K562 (cell line): ENCODE data around the gene CTSG. TPM values are rescaled to one million over a fixed set of nuclear protein-coding genes. Genes with fewer than 3 reads are reported as not detected.

ENCODE experiments used
- ARHGAP35 ChIP-seq: fragments of 450-650 bp; IDR thresholded peaks from 2 replicates; pipeline ENCODE4 v1.6.1; 2018; ENCODE audit not compliant: partially characterized antibody
- HDGF ChIP-seq: fragments of 450-650 bp; IDR thresholded peaks from 2 replicates; pipeline ENCODE4 v1.6.1; 2016
- ILK ChIP-seq: fragments of 450-650 bp; IDR thresholded peaks from 2 replicates; pipeline ENCODE4 v1.6.1; 2016; ENCODE audit warnings: missing genetic modification characterization, low read depth, mild to moderate bottlenecking, missing compliant biosample characterization, moderate library complexity, borderline replicate concordance
- MCM5 ChIP-seq: fragments of 450-650 bp; IDR thresholded peaks from 2 replicates; pipeline ENCODE4 v1.6.1; 2016; ENCODE audit warnings: low read depth
- RERE ChIP-seq: sonication (generic); formaldehyde crosslinking; IDR thresholded peaks from 2 replicates; pipeline ENCODE4 v1.8.0; 2023; ENCODE audit warnings: missing genetic modification reagents, mild to moderate bottlenecking, borderline replicate concordance
- SMAD1 ChIP-seq: fragments of 150-350 bp; IDR thresholded peaks from 2 replicates; pipeline ENCODE4 v1.6.1; 2014; ENCODE audit warnings: low read length, low read depth; ENCODE audit not compliant: partially characterized antibody
- TRIM28 ChIP-seq: fragments of 450-650 bp; IDR thresholded peaks from 2 replicates; pipeline ENCODE4 v1.6.1; 2017
- ZNF134 ChIP-seq: fragments of 250-450 bp; sonication (Bioruptor Pico); conservative IDR thresholded peaks from 2 replicates; pipeline ENCODE4 v1.4.0; 2020
- ZNF197 ChIP-seq: fragments of 200-800 bp; sonication (Bioruptor generic); IDR thresholded peaks from 2 replicates; pipeline ENCODE4 v1.6.1; 2016; ENCODE audit warnings: low read depth, missing genetic modification characterization, missing compliant biosample characterization
- ZZZ3 ChIP-seq: fragments of 450-650 bp; IDR thresholded peaks from 2 replicates; pipeline ENCODE4 v1.6.1; 2016; ENCODE audit warnings: antibody characterized with exemption, mild to moderate bottlenecking, moderate library complexity
- polyA plus RNA-seq, 8 experiments: library from polyadenylated mRNA; depleted of rRNA in 4 of 8; stranded (reverse) in 5 of 8; unstranded in 3 of 8; fragments of >200 nt; fragmentation: Nextera tagmentation in 2 of 8; fragmentation: Illumina TruSeq in 1 of 8; extraction: Ambion mirVana in 2 of 8; extraction: Trizol in 1 of 8; gene quantifications; 2 replicates each; pipeline versions ENCODE4 v1.2.1 to v1.2.3, GENCODE V29; 2011 to 2014; ENCODE audit warnings: inconsistent platforms in 1 of 8, missing spikeins in 1 of 8
- total RNA-seq, 7 experiments: library from RNA; depleted of rRNA in 6 of 7; stranded (reverse); fragments of >200 nt in 6 of 7; fragmentation: Illumina TruSeq in 2 of 7; extraction: Trizol in 2 of 7; gene quantifications; 2 replicates each; pipeline versions ENCODE4 v1.2.1 to v1.2.3, GENCODE V29; 2011 to 2021; ENCODE audit warnings: low replicate concordance in 1 of 7

CTSG gene
- total and polyA plus RNA-seq, 9 of the 15 experiments (the other 6 are each of a cell fraction or from before 2014, with no cell fraction given): not detected

- TF ChIP-seq RERE (CRISPR knock-in tag) (no peak), ZNF134 (CRISPR knock-in tag) (no peak), HDGF (no peak), ARHGAP35 (no peak), ILK (tag) (no peak), ZNF197 (CRISPR knock-in tag) (no peak), ZZZ3 (no peak), MCM5 (no peak), TRIM28 (no peak), SMAD1 (no peak)
These were observed 9.7 kb downstream of the CTSG start (continued) for GRCh38 chr14:24566318-24566717.
